GM20000 (cell line): ENCODE data around the gene DCST2.
"Not testable (repeated sequence)": the region's sequence is repeated elsewhere in the genome, so short reads cannot be mapped to it uniquely, and the experiment has no call there.

Source experiments
- DNase-seq: peaks from one replicate; pipeline ENCODE4 v3.0.0; 2012; ENCODE audit warnings: low spot score
- CTCF ChIP-seq: IDR thresholded peaks from 2 replicates; pipeline ENCODE4 v1.5.1; 2012; ENCODE audit warnings: mild to moderate bottlenecking, control low read depth; ENCODE audit errors: extremely low read depth, missing control alignments

Gene DCST2

GRCh38 chr1:154978360-154978759, 55.2 kb downstream of the DCST2 start:
- no peak for TF ChIP-seq CTCF
- no peak for DNase-seq

DNA sequence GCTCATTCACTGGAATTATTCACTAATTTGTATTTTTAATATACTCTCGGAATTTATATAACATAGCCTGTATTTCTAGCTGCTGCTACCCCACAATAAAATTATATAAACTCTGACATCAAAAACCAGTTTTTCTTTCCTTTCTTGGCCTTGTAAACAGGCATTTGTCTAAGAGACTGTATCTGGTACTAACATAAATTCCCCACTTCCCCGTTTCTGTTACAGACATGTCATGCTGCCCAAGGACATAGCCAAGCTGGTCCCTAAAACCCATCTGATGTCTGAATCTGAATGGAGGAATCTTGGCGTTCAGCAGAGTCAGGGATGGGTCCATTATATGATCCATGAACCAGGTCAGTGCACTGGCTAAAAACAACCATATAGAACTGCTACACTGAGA, 55.8 kb downstream of the DCST2 start:
- not testable (repeated sequence) for DNase-seq

DNA sequence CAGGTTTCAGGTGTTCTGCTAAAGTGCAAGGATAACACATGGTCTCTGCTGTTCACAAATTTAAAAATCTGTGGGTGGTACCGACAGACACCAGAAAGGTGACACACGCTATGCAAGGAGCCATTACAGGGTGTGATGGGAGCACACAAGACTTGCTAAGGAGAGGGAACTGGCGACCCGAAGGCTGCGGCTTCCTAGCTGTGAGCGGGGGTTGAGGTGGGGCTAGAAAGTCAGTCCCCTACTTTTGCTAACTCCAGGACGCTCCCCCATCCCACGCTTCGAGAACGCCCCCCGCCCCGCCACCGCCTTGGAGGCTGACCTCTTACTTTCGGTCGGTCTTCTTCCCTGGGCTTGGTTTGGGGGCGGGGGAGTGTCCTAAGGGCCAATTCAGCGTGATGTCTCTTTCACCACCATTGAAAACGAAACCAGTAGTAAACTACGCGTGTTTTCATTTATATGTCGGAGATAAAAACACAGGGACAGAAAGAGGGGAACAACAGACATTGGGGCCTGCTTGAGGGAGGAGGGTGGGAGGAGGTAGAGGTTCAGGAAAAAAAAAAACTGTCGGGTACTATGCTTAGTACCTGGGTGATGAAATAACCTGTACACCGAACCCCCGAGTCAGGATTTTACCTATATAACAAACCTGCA, 58.0 kb downstream of the DCST2 start:
- peak; percentile 51 for DNase-seq
- TF ChIP-seq CTCF: no peak

DNA sequence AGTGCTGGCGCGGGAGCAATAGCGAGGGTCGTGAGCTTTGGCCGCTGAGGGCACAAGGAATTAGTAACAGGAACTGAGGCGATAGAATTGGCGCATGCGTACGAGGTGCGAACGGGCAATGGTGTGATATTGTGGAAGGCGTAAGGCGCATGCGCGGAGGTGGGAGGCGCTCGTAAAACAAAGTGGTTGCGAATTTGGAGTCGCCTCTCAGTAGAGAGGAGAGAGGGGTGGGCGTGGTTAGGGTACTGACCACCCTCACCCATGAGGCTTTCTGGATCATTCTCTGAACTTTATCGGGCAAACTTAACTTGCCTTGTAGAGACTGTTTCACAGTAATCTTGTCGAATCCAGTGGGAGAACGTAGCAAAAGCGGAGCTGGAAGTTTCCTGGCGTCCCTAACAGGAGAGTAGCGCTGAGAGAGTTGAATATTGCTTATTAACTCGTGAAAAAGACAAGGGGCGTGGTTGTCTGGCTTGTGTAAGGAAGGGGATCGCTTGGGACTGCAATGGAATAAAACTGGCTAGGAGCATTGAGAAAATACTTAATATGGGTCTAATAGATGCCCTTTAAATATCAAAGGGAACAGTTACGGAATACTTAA, 58.7 kb downstream of the DCST2 start:
- peak; percentile 87 for DNase-seq
- no peak for TF ChIP-seq CTCF

GRCh38 chr1:154974102-154974807, 59.3 kb downstream of the DCST2 start, which contains the start of gene CKS1B:
Gene CKS1B, plus strand, starts transcription at chr1:154974681. Its CDS starts 65 bp downstream, at chr1:154974746.
- no peak for TF ChIP-seq CTCF
- peak; percentile 92 for DNase-seq

- peak; percentile 88 for DNase-seq
- no peak for TF ChIP-seq CTCF
Observed at GRCh38 chr1:154973344-154974101, 60.1 kb downstream of the DCST2 start.

- TF ChIP-seq CTCF: no peak
- DNase-seq: no peak
Observed at GRCh38 chr1:154972517-154973343, 60.9 kb downstream of the DCST2 start.
